Epithelial cell of proximal tubule (primary cell): ENCODE measurements around the gene SLC24A3. TPM values are rescaled to one million over a fixed set of nuclear protein-coding genes. Genes with fewer than 3 reads are reported as not detected.

Experiments
- DNase-seq: peaks from one replicate; pipeline ENCODE4 v3.0.0-alpha.2; 2011; ENCODE audit warnings: low read depth
- H3K4me3 ChIP-seq: 2 replicates; pipeline ENCODE4 v1.5.1; 2011; ENCODE audit warnings: low read depth, mild to moderate bottlenecking, low read length
- CTCF ChIP-seq: conservative IDR thresholded peaks from 2 replicates; pipeline ENCODE4 v1.5.1; 2012; ENCODE audit warnings: low read depth, mild to moderate bottlenecking, low read length
- total RNA-seq: library from RNA; depleted of rRNA; stranded (reverse); fragments of >200 nt; gene quantifications from 2 replicates; pipeline ENCODE4 v1.2.3, GENCODE V29; 2015

The SLC24A3 gene
- total RNA-seq, 1 donor from 2014 or later: not detected

- H3K4me3 ChIP-seq: no peak overlapping the region
- DNase-seq: no peak
- TF ChIP-seq CTCF: no peak
These were observed 40.1 kb downstream of the SLC24A3 start for GRCh38 chr20:19252451-19253120.

DNA sequence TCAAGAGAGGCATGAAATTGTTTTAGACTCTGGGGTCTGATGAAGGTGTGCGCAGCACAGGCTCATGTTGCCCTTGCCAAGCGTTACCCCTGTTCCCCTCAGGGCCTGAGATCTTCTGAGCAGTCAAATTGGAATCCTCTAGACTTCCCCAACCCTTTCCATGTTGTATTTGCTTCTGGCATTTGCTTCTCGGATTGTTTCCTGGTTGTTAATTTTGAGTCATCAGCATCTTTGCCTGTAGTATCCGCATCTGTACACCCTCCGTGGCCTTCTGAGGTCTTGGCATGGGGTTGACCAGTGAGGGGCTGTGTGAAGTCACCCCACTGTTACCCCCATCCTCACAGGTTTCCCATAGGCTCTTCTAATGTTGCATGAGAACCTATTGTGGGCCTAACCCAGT, 40.9 kb downstream of the SLC24A3 start:
- DNase-seq: no peak
- TF ChIP-seq CTCF: no peak
- no peak overlapping the region for H3K4me3 ChIP-seq

DNA sequence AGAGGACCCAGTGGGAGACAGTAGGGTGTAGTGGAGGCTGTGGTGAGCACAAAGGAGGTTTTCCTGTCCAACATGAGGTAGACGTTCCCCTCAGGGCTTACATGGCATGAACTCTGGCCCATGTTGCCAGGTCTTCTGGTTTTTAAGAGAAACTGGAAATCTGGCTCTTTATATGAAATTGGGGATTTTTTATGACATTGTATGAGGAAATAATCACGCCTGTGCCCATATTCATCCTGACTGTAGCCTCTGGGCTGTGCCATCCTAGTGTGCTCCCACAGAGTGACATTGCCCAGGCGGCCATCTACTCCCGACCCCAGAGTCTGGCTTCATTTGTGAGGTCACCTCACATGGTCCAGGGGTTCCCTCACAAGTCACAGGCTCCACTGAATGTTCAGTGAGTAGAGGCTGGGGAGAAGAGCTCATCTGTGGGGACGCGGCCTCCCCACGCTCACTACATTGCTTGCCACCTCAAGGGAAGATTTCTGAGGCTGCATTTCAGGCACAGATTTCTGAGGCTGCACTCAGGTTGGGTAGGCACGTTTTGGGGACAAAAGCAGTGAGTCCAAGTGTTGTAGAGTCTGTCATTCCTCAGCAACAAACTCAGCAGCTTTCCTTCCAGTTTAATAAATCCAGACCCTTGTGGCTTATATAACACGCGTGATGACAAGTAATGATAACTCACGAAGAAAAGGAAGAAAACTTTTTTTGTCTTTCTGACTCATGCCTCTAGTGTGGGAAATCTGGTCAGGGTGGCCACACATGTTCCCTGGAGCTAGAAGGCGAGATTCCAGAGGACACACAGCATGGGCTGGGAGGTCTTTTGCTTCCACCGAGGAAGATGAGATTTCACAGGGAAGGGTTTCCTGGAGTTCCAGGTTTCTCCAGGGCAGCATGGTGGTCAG, 41.7 kb downstream of the SLC24A3 start:
- TF ChIP-seq CTCF: no peak
- no peak for DNase-seq

DNA sequence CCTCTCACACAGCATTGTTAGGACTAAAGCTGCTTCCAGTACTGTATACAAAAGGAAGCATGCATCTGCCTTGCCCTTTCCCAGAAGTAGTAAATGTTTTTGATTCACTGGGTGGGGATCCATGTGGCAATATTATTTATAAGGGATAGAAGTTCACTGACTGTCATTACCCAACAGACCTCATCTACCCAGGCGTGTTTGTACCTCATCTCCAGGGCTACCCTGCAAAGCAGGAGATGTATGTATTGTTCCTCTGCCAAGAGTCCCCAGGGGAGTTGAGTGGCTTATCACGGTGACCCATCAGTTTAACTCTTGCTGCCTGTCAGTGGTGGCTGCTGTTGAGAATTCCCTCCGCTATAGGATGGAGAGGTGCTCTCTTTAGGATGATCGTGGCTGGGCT, 42.5 kb downstream of the SLC24A3 start:
- TF ChIP-seq CTCF: no peak
- no peak for DNase-seq
- H3K4me3 ChIP-seq: no peak overlapping the region

More for the DNA sequence above, 41.7 kb downstream of the SLC24A3 start:
- no peak overlapping the region for H3K4me3 ChIP-seq

- DNase-seq: no peak
- no peak overlapping the region for H3K4me3 ChIP-seq
- no peak for TF ChIP-seq CTCF
These were observed 43.6 kb downstream of the SLC24A3 start for GRCh38 chr20:19256085-19256484.

DNA sequence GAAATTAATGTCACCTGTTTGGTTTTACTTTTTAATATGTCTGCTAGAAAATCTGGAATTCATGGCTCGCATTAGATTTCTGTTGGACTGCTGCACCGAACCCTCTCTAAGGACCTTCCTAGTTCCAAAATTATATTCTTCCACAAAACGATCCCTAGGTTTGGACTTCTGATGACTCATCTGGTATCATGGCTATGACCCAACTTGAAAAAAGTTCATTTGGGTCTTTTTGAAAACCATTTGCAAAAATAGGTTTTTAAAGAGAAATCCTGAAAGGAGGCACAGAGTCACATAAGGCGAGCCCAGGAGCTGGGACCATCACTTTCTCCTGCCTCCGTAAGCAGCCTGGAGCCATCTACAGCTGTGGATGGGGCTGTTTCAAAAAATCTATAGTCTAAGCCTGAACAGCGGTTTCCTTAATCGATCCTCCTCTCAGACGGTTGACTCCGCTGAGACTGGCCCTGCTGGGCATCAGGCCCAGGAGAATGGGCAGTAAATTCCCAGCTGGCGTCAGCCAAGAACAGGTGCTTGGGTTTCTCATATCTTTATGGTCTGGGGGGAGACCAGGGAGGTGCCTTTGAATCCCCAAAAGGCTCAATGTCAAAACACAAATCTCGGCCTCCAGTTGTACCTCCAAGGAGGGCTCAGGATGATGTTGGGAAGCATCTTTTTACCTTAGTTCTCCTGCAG, 44.6 kb downstream of the SLC24A3 start:
- no peak for DNase-seq
- H3K4me3 ChIP-seq: no peak overlapping the region
- TF ChIP-seq CTCF: no peak
